HEK293 (cell line): Measurements from ENCODE around the gene ACTN4.

Experiments used
- BCL11B ChIP-seq: fragments of 450-650 bp; formaldehyde crosslinking; IDR thresholded peaks from 2 replicates; pipeline ENCODE4 v1.5.1; 2016; ENCODE audit warnings: low read depth, missing biosample characterization, missing genetic modification characterization
- GLIS1 ChIP-seq: fragments of 450-650 bp; formaldehyde crosslinking; IDR thresholded peaks from 2 replicates; pipeline ENCODE4 v1.5.1; 2016; ENCODE audit warnings: missing biosample characterization, missing genetic modification characterization
- PRDM10 ChIP-seq: fragments of 450-650 bp; formaldehyde crosslinking; IDR thresholded peaks from 2 replicates; pipeline ENCODE4 v1.5.1; 2016; ENCODE audit warnings: missing biosample characterization, missing genetic modification characterization
- PRDM4 ChIP-seq: fragments of 450-650 bp; formaldehyde crosslinking; IDR thresholded peaks from 2 replicates; pipeline ENCODE4 v1.5.1; 2017; ENCODE audit warnings: missing biosample characterization, missing genetic modification characterization
- REPIN1 ChIP-seq: fragments of 450-650 bp; formaldehyde crosslinking; IDR thresholded peaks from 2 replicates; pipeline ENCODE4 v1.5.1; 2017; ENCODE audit warnings: missing biosample characterization, missing genetic modification characterization, low read depth
- SCRT2 ChIP-seq: fragments of 450-650 bp; formaldehyde crosslinking; IDR thresholded peaks from 2 replicates; pipeline ENCODE4 v1.5.1; 2016; ENCODE audit warnings: missing biosample characterization, missing genetic modification characterization
- SP3 ChIP-seq: fragments of 450-650 bp; formaldehyde crosslinking; IDR thresholded peaks from 2 replicates; pipeline ENCODE4 v1.5.1; 2016; ENCODE audit warnings: missing biosample characterization, missing genetic modification characterization
- ZBTB20 ChIP-seq: fragments of 450-650 bp; formaldehyde crosslinking; IDR thresholded peaks from 2 replicates; pipeline ENCODE4 v1.5.1; 2016; ENCODE audit warnings: missing biosample characterization, missing genetic modification characterization
- ZFP3 ChIP-seq: fragments of 450-650 bp; formaldehyde crosslinking; IDR thresholded peaks from 2 replicates; pipeline ENCODE4 v1.5.1; 2016; ENCODE audit warnings: low read depth, missing biosample characterization, missing genetic modification characterization
- ZNF121 ChIP-seq: fragments of 450-650 bp; formaldehyde crosslinking; IDR thresholded peaks from 2 replicates; pipeline ENCODE4 v1.5.1; 2016; ENCODE audit warnings: missing biosample characterization, missing genetic modification characterization
- ZNF148 ChIP-seq: fragments of 450-650 bp; formaldehyde crosslinking; IDR thresholded peaks from 2 replicates; pipeline ENCODE4 v1.5.0; 2017; ENCODE audit warnings: missing biosample characterization, missing genetic modification characterization, borderline replicate concordance
- ZNF169 ChIP-seq: fragments of 450-650 bp; formaldehyde crosslinking; IDR thresholded peaks from 2 replicates; pipeline ENCODE4 v1.5.1; 2016; ENCODE audit warnings: missing biosample characterization, missing genetic modification characterization
- ZNF239 ChIP-seq: fragments of 450-650 bp; formaldehyde crosslinking; IDR thresholded peaks from 2 replicates; pipeline ENCODE4 v1.5.1; 2016; ENCODE audit warnings: missing biosample characterization, missing genetic modification characterization
- ZNF248 ChIP-seq: fragments of 450-650 bp; formaldehyde crosslinking; IDR thresholded peaks from 2 replicates; pipeline ENCODE4 v1.5.1; 2017; ENCODE audit warnings: missing biosample characterization, missing genetic modification characterization
- ZNF335 ChIP-seq: fragments of 450-650 bp; formaldehyde crosslinking; conservative IDR thresholded peaks from 2 replicates; pipeline ENCODE4 v1.5.1; 2016; ENCODE audit warnings: missing biosample characterization, missing genetic modification characterization
- ZNF423 ChIP-seq: fragments of 450-650 bp; formaldehyde crosslinking; IDR thresholded peaks from 2 replicates; pipeline ENCODE4 v1.5.1; 2016; ENCODE audit warnings: missing biosample characterization, missing genetic modification characterization
- ZNF449 ChIP-seq: fragments of 450-650 bp; formaldehyde crosslinking; IDR thresholded peaks from 2 replicates; pipeline ENCODE4 v1.5.1; 2017; ENCODE audit warnings: missing biosample characterization, mild to moderate bottlenecking, missing genetic modification characterization, moderate library complexity
- ZNF561 ChIP-seq: fragments of 450-650 bp; IDR thresholded peaks from 2 replicates; pipeline ENCODE4 v1.5.1; 2018; ENCODE audit warnings: missing biosample characterization, missing genetic modification characterization, borderline replicate concordance
- ZNF670 ChIP-seq: fragments of 450-650 bp; formaldehyde crosslinking; IDR thresholded peaks from 2 replicates; pipeline ENCODE4 v1.5.1; 2016; ENCODE audit warnings: missing biosample characterization, missing genetic modification characterization, low read depth
- ZNF677 ChIP-seq: fragments of 450-650 bp; IDR thresholded peaks from 2 replicates; pipeline ENCODE4 v1.5.0; 2018; ENCODE audit warnings: missing biosample characterization, mild to moderate bottlenecking, missing genetic modification characterization, moderate library complexity
- ZNF707 ChIP-seq: fragments of 450-650 bp; formaldehyde crosslinking; IDR thresholded peaks from 2 replicates; pipeline ENCODE4 v1.5.1; 2016; ENCODE audit warnings: missing biosample characterization, missing genetic modification characterization
- ZNF792 ChIP-seq: fragments of 450-650 bp; formaldehyde crosslinking; IDR thresholded peaks from 2 replicates; pipeline ENCODE4 v1.5.1; 2016; ENCODE audit warnings: missing biosample characterization, missing genetic modification characterization
- ZNF837 ChIP-seq: fragments of 450-650 bp; formaldehyde crosslinking; IDR thresholded peaks from 2 replicates; pipeline ENCODE4 v1.5.1; 2016; ENCODE audit warnings: missing biosample characterization, missing genetic modification characterization
- ZSCAN30 ChIP-seq: fragments of 450-650 bp; IDR thresholded peaks from 2 replicates; pipeline ENCODE4 v1.5.1; 2018; ENCODE audit warnings: missing biosample characterization, mild to moderate bottlenecking, missing genetic modification characterization, moderate library complexity
- TF ChIP-seq, protein P1 (sequence below): fragments of 450-650 bp; formaldehyde crosslinking; IDR thresholded peaks from 2 replicates; pipeline ENCODE4 v1.5.1; 2016; ENCODE audit warnings: missing biosample characterization, missing genetic modification characterization
- TF ChIP-seq, protein P2 (sequence below): fragments of 450-650 bp; formaldehyde crosslinking; IDR thresholded peaks from 2 replicates; pipeline ENCODE4 v1.5.1; 2016; ENCODE audit warnings: missing biosample characterization, missing genetic modification characterization

Gene ACTN4

GRCh38 chr19:38647368-38647965 is at the start of gene ACTN4 (continued):
- no peak for TF ChIP-seq ZNF148 (tag by site-specific recombination)
- 0 out of 2 replicates have a peak, but pooled peaks have one; percentile 35 for TF ChIP-seq ZNF121 (tag by site-specific recombination)
- TF ChIP-seq GLIS1 (tag by site-specific recombination) = 0 out of 2 replicates have a peak, but pooled peaks have one; percentile 40
- TF ChIP-seq ZNF248 = no peak
- TF ChIP-seq, protein P1, sequence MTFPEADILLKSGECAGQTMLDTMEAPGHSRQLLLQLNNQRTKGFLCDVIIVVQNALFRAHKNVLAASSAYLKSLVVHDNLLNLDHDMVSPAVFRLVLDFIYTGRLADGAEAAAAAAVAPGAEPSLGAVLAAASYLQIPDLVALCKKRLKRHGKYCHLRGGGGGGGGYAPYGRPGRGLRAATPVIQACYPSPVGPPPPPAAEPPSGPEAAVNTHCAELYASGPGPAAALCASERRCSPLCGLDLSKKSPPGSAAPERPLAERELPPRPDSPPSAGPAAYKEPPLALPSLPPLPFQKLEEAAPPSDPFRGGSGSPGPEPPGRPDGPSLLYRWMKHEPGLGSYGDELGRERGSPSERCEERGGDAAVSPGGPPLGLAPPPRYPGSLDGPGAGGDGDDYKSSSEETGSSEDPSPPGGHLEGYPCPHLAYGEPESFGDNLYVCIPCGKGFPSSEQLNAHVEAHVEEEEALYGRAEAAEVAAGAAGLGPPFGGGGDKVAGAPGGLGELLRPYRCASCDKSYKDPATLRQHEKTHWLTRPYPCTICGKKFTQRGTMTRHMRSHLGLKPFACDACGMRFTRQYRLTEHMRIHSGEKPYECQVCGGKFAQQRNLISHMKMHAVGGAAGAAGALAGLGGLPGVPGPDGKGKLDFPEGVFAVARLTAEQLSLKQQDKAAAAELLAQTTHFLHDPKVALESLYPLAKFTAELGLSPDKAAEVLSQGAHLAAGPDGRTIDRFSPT (tag by site-specific recombination) = peak; percentile 94
- peak; percentile 72 for TF ChIP-seq ZNF239
- TF ChIP-seq ZNF423 (tag by site-specific recombination) = peak; percentile 63; the same call in 1 of the 2 replicates
- peak; percentile 62 for TF ChIP-seq SCRT2
- TF ChIP-seq, protein P2, sequence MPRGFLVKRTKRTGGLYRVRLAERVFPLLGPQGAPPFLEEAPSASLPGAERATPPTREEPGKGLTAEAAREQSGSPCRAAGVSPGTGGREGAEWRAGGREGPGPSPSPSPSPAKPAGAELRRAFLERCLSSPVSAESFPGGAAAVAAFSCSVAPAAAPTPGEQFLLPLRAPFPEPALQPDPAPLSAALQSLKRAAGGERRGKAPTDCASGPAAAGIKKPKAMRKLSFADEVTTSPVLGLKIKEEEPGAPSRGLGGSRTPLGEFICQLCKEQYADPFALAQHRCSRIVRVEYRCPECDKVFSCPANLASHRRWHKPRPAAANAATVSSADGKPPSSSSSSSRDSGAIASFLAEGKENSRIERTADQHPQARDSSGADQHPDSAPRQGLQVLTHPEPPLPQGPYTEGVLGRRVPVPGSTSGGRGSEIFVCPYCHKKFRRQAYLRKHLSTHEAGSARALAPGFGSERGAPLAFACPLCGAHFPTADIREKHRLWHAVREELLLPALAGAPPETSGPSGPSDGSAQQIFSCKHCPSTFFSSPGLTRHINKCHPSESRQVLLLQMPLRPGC (tag by site-specific recombination) = peak; percentile 79
- peak; percentile 68 for TF ChIP-seq SP3
- 0 out of 2 replicates have a peak, but pooled peaks have one; percentile 49 for TF ChIP-seq PRDM10 (tag by site-specific recombination)
- peak; percentile 77; the same call in 1 of the 2 replicates for TF ChIP-seq BCL11B
- TF ChIP-seq ZNF561 = peak; percentile 96; the same call in 1 of the 2 replicates
- TF ChIP-seq ZBTB20 (tag by site-specific recombination) = no peak
- peak; percentile 95 for TF ChIP-seq ZSCAN30 (tag by site-specific recombination)
- no peak for TF ChIP-seq ZNF670 (tag by site-specific recombination)
- no peak for TF ChIP-seq ZFP3 (tag by site-specific recombination)
- TF ChIP-seq ZNF677 (tag by site-specific recombination) = no peak
- peak; percentile 90 for TF ChIP-seq ZNF169 (tag by site-specific recombination)
- TF ChIP-seq PRDM4 (tag by site-specific recombination) = peak; percentile 62; the same call in 1 of the 2 replicates
- TF ChIP-seq ZNF335 (tag by site-specific recombination) = peak; percentile 91
- peak; percentile 70 for TF ChIP-seq ZNF449 (tag by site-specific recombination)
- TF ChIP-seq REPIN1 = peak; percentile 98; the same call in 1 of the 2 replicates
- peak; percentile 93 for TF ChIP-seq ZNF792 (tag by site-specific recombination)
- TF ChIP-seq ZNF707 = no peak
- peak; percentile 84; the same call in 1 of the 2 replicates for TF ChIP-seq ZNF837 (tag by site-specific recombination)
